Suprapubic skin (tissue), 4 donors: Measurements from ENCODE around the gene RAMACL.

Source experiments
- CTCF ChIP-seq, 2 donors: fragments of 200-600 bp in 1 of 2; fragments of 450-650 bp in 1 of 2; sonication (generic) in 1 of 2; IDR thresholded peaks; one replicate each; pipeline ENCODE4 v1.5.1; 2016 to 2019; ENCODE audit warnings: antibody characterized with exemption in 2 of 2, mild to moderate bottlenecking in 1 of 2, moderate library complexity in 1 of 2
- EP300 ChIP-seq: sonication (generic); formaldehyde crosslinking; IDR thresholded peaks from one replicate; pipeline ENCODE4 v1.6.1; 2017; ENCODE audit warnings: antibody characterized with exemption
- POLR2A ChIP-seq, 2 donors: fragments of 450-650 bp; IDR thresholded peaks; one replicate each; pipeline ENCODE4 v1.6.1; 2017; ENCODE audit warnings: antibody characterized with exemption in 2 of 2, mild to moderate bottlenecking in 2 of 2, moderate library complexity in 2 of 2
- POLR2AphosphoS5 ChIP-seq, 3 donors: sonication (generic); formaldehyde crosslinking; IDR thresholded peaks; one replicate each; pipeline ENCODE4 v1.6.1; 2017; ENCODE audit warnings: antibody characterized with exemption in 3 of 3

GRCh38 chr6:166601956-166602355 lies 15.5 kb upstream of the RAMACL start:
- TF ChIP-seq CTCF (IDR thresholded peaks at IDR 0.05) (no peak), POLR2AphosphoS5 (IDR thresholded peaks at IDR 0.05) (no peak), POLR2A (IDR thresholded peaks at IDR 0.05) (no peak), EP300 (no peak)
